GM04504 (cell line): Measurements from ENCODE around the gene GRIPAP1.

Source experiments
- DNase-seq: peaks from one replicate; pipeline ENCODE4 v3.0.0-alpha.2; 2012; ENCODE audit warnings: low read depth

GRIPAP1 gene

GRCh38 chrX:48958635-48959094 lies 43.4 kb downstream of the GRIPAP1 start:
- peak; percentile 45 for DNase-seq

- DNase-seq: peak; percentile 95
Measured at GRCh38 chrX:48957827-48958634, 44.0 kb downstream of the GRIPAP1 start.

- no peak for DNase-seq
Measured at GRCh38 chrX:48957477-48957826, 44.6 kb downstream of the GRIPAP1 start, which contains the start of gene OTUD5. TSS of gene OTUD5 (minus strand) at chrX:48957607. CDS start at chrX:48957570, 37 bp downstream.

GRCh38 chrX:48956728-48957414 lies 45.2 kb downstream of the GRIPAP1 start:
- DNase-seq: no peak

GRCh38 chrX:48948589-48948988 lies 53.5 kb downstream of the GRIPAP1 start:
- no peak for DNase-seq

GRCh38 chrX:48945517-48946348 lies 56.3 kb downstream of the GRIPAP1 start:
- DNase-seq: no peak

- no peak for DNase-seq
Measured at GRCh38 chrX:48942895-48943294, 59.2 kb downstream of the GRIPAP1 start.

GRCh38 chrX:48940404-48940955 lies 61.6 kb downstream of the GRIPAP1 start:
- no peak for DNase-seq

GRCh38 chrX:48939524-48940228 lies 62.4 kb downstream of the GRIPAP1 start:
- no peak for DNase-seq

GRCh38 chrX:48938721-48939425 lies 63.2 kb downstream of the GRIPAP1 start:
- no peak for DNase-seq

GRCh38 chrX:48937054-48937907 lies 64.8 kb downstream of the GRIPAP1 start:
- no peak for DNase-seq

- DNase-seq: no peak
Measured at GRCh38 chrX:48936429-48937053, 65.5 kb downstream of the GRIPAP1 start.

GRCh38 chrX:48935301-48935670 lies 66.8 kb downstream of the GRIPAP1 start:
- no peak for DNase-seq

- DNase-seq: no peak
Measured at GRCh38 chrX:48934581-48935300, 67.3 kb downstream of the GRIPAP1 start.

- DNase-seq: no peak
Measured at GRCh38 chrX:48933757-48934156, 68.3 kb downstream of the GRIPAP1 start.

GRCh38 chrX:48927736-48928382 lies 74.2 kb downstream of the GRIPAP1 start:
- DNase-seq: no peak

- DNase-seq: no peak
Measured at GRCh38 chrX:48927123-48927522, 74.9 kb downstream of the GRIPAP1 start.

- DNase-seq: no peak
Measured at GRCh38 chrX:48924270-48924669, 77.8 kb downstream of the GRIPAP1 start.
